ENCODE measurements around the gene CDK5R1.

DNA sequence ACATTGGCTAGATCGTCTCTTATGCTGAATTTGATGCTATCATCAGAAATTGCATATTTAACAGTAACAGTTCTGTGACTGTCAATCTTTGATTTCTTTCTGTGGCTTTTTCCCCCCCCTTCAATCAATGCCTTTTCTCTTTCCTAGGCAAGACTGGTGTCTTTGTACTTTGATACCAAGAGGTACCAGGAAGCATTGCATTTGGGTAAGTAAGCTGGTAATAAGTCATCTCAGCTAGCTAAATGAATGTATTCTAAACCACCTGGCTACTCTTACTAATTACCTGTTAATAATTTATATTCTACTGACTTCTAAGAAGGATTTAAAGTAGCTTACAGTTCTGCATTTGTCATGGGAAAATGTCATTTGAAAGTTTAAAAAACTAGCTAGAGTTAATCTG, 22.4 kb upstream of the CDK5R1 start:
- TF ChIP-seq, protein P1, sequence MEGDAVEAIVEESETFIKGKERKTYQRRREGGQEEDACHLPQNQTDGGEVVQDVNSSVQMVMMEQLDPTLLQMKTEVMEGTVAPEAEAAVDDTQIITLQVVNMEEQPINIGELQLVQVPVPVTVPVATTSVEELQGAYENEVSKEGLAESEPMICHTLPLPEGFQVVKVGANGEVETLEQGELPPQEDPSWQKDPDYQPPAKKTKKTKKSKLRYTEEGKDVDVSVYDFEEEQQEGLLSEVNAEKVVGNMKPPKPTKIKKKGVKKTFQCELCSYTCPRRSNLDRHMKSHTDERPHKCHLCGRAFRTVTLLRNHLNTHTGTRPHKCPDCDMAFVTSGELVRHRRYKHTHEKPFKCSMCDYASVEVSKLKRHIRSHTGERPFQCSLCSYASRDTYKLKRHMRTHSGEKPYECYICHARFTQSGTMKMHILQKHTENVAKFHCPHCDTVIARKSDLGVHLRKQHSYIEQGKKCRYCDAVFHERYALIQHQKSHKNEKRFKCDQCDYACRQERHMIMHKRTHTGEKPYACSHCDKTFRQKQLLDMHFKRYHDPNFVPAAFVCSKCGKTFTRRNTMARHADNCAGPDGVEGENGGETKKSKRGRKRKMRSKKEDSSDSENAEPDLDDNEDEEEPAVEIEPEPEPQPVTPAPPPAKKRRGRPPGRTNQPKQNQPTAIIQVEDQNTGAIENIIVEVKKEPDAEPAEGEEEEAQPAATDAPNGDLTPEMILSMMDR (conservative IDR thresholded peaks at IDR 0.05 in 1 of 2, IDR thresholded peaks at IDR 0.05 in 1 of 2; ENCODE audit: low read depth in 1 of 2, low read length in 2 of 2), result no peak
- TF ChIP-seq EZH2 (IDR thresholded peaks at IDR 0.05; ENCODE audit: low read length, missing control alignments), result no peak

Data from fibroblast of lung (primary cell).